Colonic mucosa (tissue), 4 donors: Measurements from ENCODE around the gene PDE9A. TPM values are rescaled to one million over a fixed set of nuclear protein-coding genes. Genes with fewer than 3 reads are reported as not detected.

Source experiments
- DNase-seq: peaks from one replicate; pipeline ENCODE4 v3.0.0-alpha.2; 2020
- H3K27ac ChIP-seq: fragments of 200-600 bp; one replicate; pipeline ENCODE4 v1.8.0; 2021
- H3K27me3 ChIP-seq: fragments of 200-600 bp; one replicate; pipeline ENCODE4 v1.8.0; 2021
- H3K36me3 ChIP-seq: fragments of 200-600 bp; one replicate; pipeline ENCODE4 v1.8.0; 2021
- H3K4me1 ChIP-seq: fragments of 200-600 bp; one replicate; pipeline ENCODE4 v1.8.0; 2021; ENCODE audit warnings: mild to moderate bottlenecking
- H3K4me3 ChIP-seq: fragments of 200-600 bp; one replicate; pipeline ENCODE4 v1.8.0; 2021
- H3K9ac ChIP-seq, 2 donors: one replicate each; pipeline ENCODE4 v1.7.0; 2013; ENCODE audit warnings: control low read depth in 2 of 2, low read depth in 2 of 2, low read length in 2 of 2
- H3K9me3 ChIP-seq: fragments of 200-600 bp; one replicate; pipeline ENCODE4 v1.8.0; 2021
- intact Hi-C: fragments of 100-400 bp; cut with DNase I; formaldehyde crosslinking; loops from one replicate; pipeline ENCODE4 v1.14.1; 2022
- total RNA-seq, 2 donors: library from RNA; stranded (reverse); fragmentation: NEBNext Ultra II Directional in 1 of 2; extraction: Animal tissue kit (Norgen Biotek cat#: 25700) in 1 of 2; gene quantifications; one replicate each; pipeline ENCODE4 v1.2.1, GENCODE V29; 2021
- TF ChIP-seq, protein P1 (sequence below): fragments of 200-600 bp; IDR thresholded peaks from one replicate; pipeline ENCODE4 v1.8.0; 2022; ENCODE audit warnings: antibody characterized with exemption, mild to moderate bottlenecking
- donor health status: healthy.
- donor health status: DM: no; HTN: no; CAD: no.
- donor health status: DM: no; HTN: no; CAD: no.

Gene PDE9A
- total RNA-seq, 2 donors from 2014 or later: 37.5 to 56.0 TPM

DNA sequence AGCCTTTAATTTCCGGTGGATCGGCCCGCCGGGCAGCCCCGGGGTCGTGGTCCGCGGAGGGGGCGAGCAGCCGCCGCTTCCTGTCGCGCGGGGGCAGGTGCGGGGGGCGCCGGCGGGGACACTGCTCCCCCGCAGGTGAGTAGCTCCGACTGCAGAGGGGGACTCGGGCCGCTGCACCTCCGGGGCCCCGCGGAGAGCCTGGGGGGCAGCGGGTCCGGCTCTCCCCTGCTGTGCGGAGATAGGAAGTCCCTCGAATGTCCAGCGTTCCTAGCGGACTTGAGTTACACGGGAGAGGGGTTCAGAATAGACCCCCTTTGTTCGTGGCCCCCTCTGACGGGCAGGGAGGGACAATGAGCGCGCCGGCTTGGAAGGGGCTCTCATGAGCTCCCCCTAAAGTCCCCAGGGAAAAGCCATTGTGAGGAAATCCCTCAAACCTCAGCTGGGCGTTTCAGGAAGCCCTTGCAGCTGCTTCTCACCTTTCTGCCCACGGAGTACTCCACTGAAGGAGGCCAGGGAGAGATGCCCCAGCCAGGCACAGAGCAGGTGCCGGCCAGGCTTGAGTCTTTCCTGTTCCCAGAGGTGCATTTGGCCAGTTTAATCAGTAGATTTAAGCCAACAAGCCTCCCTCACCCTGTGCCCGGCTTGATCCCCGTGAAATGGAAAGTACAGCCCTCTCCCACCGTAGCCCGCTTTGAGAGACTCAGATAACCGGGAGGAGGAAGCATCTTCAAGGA is 925 bp downstream of the PDE9A start:
- Histone ChIP-seq H3K36me3 (no peaks in the 10 kb centered on the region), H3K27ac (peak overlapping the region; percentile 57), H3K4me3 (peak overlapping the region; percentile 71), H3K27me3 (no peaks in the 10 kb centered on the region), H3K4me1 (peaks cover 14% of the 10 kb centered on the region), H3K9me3 (no peaks in the 10 kb centered on the region), H3K9ac (peak overlapping the region; percentile 80)
- peak; percentile 43 for DNase-seq
- intact Hi-C loops: loop anchor here (10.0 kb wide), 1 partner anchor 160 kb away; no protein-coding TSS in a partner anchor
- TF ChIP-seq, protein P1, sequence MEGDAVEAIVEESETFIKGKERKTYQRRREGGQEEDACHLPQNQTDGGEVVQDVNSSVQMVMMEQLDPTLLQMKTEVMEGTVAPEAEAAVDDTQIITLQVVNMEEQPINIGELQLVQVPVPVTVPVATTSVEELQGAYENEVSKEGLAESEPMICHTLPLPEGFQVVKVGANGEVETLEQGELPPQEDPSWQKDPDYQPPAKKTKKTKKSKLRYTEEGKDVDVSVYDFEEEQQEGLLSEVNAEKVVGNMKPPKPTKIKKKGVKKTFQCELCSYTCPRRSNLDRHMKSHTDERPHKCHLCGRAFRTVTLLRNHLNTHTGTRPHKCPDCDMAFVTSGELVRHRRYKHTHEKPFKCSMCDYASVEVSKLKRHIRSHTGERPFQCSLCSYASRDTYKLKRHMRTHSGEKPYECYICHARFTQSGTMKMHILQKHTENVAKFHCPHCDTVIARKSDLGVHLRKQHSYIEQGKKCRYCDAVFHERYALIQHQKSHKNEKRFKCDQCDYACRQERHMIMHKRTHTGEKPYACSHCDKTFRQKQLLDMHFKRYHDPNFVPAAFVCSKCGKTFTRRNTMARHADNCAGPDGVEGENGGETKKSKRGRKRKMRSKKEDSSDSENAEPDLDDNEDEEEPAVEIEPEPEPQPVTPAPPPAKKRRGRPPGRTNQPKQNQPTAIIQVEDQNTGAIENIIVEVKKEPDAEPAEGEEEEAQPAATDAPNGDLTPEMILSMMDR: no peak

DNA sequence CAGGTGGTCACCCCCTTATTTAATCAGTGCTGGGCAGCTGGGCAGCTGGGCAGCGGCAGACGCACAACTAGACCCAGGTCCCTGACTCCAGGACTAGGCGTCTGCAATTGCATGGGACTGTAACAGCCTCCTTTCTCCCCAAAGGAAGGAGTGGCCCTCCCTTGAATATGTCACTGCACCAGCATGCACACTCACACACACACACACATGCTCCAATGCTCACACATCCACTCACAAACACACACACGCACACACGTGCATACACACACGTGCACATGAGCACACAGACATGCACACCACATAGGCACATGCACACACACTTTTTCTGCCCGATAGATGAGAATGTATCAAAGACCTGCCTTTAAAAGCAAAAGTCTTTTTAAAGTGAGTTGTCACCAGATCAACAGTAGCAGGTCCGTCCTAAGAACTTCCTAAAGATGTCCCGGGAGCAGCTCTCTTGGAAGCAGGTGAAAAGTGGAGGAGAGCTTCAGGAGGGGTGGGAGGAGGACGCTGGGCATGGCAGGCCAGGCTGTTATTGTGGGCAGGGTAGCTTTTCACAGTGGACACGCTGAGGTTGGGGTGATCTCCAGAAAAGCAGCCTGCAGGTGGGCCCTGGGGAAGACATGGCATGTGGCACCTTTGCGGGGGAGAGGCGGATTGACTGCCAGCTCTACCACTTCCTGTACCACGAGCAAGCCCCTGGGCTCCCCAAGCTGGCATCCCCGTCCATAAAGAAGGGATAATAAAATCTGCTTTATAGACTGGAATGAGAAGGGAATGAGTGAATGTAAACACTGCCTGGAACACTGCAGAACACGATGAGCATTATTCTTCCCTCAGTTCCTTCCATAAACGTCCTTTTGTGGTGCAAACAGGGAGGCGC is 1.7 kb downstream of the PDE9A start:
- peak overlapping the region; percentile 80 for H3K9ac ChIP-seq
- peak overlapping the region; percentile 57 for H3K27ac ChIP-seq
- peak overlapping the region; percentile 71 for H3K4me3 ChIP-seq
- no peaks in the 10 kb centered on the region for H3K27me3 ChIP-seq
- H3K36me3 ChIP-seq: no peaks in the 10 kb centered on the region
- DNase-seq: peak; percentile 54
- TF ChIP-seq, protein P1: no peak
- peaks cover 14% of the 10 kb centered on the region for H3K4me1 ChIP-seq
- no peaks in the 10 kb centered on the region for H3K9me3 ChIP-seq
- intact Hi-C loops: loop anchor here (5.0 to 10.0 kb wide), 2 partner anchors 67 to 160 kb away; no protein-coding TSS in a partner anchor

DNA sequence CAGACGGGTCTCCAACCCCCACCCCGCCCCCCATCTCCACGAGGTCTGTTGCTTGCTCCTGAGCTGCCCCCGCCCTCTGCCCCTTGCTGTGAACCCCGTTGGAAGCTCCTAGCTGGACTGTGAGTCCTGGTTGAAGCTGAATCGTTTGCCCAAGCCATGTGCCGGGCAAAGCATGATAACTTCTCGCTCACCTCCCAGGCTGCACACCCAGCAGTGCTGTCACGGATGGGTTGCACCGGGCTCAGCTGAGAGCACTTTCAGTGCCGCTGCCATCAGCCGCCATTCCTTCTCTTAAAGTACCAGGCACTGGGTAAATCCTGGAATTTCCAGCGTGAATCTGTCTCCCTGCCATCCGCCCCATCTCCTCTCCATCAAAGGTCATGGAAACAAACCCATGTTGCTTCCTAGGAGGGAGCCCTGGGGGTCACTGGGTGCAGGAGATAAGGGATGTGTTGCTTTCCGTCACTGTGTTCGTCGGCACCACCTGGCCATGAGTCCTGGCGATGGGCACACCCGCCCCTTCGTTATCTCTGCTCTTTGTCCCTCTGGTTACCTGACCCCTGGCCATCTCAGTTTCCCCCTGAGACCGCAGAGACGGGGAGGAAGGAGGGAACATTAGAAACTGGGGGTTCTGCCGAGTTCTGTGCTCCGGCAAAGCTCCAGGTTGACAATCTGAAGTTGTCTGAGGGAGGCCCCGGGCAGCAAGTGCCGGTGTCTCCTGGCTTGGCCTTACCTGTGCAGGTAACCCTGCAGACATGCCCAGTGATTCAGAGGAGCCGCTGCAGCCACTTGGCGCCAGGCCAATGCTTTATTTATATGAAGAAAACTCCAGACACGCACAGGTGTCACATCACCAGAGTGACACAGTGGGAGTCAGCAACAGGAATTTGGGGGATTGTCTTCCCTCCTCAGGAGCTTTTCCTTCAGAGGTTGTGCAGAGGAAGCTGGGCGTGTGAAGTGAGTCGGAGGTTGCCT is 2.7 kb downstream of the PDE9A start:
- Histone ChIP-seq H3K4me3 (peak overlapping the region; percentile 13), H3K36me3 (no peaks in the 10 kb centered on the region), H3K9me3 (no peaks in the 10 kb centered on the region), H3K9ac (peak overlapping the region; percentile 47 to 80), H3K4me1 (peaks cover 14% of the 10 kb centered on the region), H3K27ac (peak overlapping the region; percentile 57), H3K27me3 (no peaks in the 10 kb centered on the region)
- TF ChIP-seq, protein P1: no peak
- intact Hi-C loops: loop anchor here (5.0 to 10.0 kb wide), 2 partner anchors 66 to 159 kb away; no protein-coding TSS in a partner anchor
- DNase-seq: peak; percentile 53

DNA sequence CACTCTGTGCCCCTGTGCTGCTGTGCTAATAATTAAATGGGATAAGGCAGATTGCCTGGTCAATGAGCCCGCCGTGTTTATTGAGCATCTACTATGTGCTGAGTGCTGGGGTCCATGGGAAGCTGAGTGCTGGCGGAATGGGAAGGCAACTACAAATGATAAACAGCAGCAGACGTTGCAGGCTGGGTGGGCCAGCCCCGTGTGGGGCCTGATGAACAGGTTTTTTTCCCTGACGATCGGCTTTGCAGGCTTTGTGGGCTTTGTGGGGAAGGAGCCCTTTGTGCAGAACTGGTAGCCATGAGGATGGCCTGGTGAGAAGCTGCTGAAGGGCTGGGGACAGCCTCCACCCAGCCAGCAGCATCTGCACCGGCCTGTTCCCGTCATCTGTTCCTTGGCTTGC is 3.5 kb downstream of the PDE9A start:
- DNase-seq: no peak
- no peak overlapping the region for H3K4me3 ChIP-seq
- peak overlapping the region in 1 of 2 donors; percentile 80 for H3K9ac ChIP-seq
- intact Hi-C loops: loop anchor here (5.0 to 10.0 kb wide), 2 partner anchors 65 to 158 kb away; no protein-coding TSS in a partner anchor
- H3K27ac ChIP-seq: no peak overlapping the region
- H3K27me3 ChIP-seq: no peaks in the 10 kb centered on the region
- peaks cover 14% of the 10 kb centered on the region for H3K4me1 ChIP-seq
- no peaks in the 10 kb centered on the region for H3K36me3 ChIP-seq
- TF ChIP-seq, protein P1: no peak
- no peaks in the 10 kb centered on the region for H3K9me3 ChIP-seq
